Measurements from ENCODE around the gene PICALM.

Gene PICALM

GRCh38 chr11:85948884-85949283 lies 120.0 kb downstream of the PICALM start:
- no peak for TF ChIP-seq CTCF (IDR thresholded peaks at IDR 0.05; ENCODE audit: unreplicated experiment in 3 of 3)
- no peak overlapping the region for H3K4me3 Mint-ChIP-seq
- peak overlapping the region in 1 of 3 experiments; percentile 77 for H3K27ac Mint-ChIP-seq
- H3K36me3 Mint-ChIP-seq (ENCODE audit: low read depth): peaks cover 23% of the 10 kb centered on the region
- H3K27me3 Mint-ChIP-seq (ENCODE audit: low read depth): no peaks in the 10 kb centered on the region
- H3K9me3 Mint-ChIP-seq: peaks cover 19% of the 10 kb centered on the region
- H3K4me1 Mint-ChIP-seq: peaks cover 10% of the 10 kb centered on the region

GRCh38 chr11:85947431-85948272 lies 121.2 kb downstream of the PICALM start:
- TF ChIP-seq CTCF (IDR thresholded peaks at IDR 0.05; ENCODE audit: unreplicated experiment in 3 of 3): no peak
- Mint-ChIP-seq H3K36me3 (ENCODE audit: low read depth) (peaks cover 12% of the 10 kb centered on the region), H3K9me3 (peaks cover 12% of the 10 kb centered on the region), H3K27ac (peak overlapping the region; percentile 19 to 77 (median 51)), H3K4me1 (peaks cover 10% of the 10 kb centered on the region), H3K4me3 (no peak overlapping the region), H3K27me3 (ENCODE audit: low read depth) (no peaks in the 10 kb centered on the region)

- Mint-ChIP-seq H3K27ac (no peak overlapping the region), H3K4me3 (no peak overlapping the region), H3K9me3 (peaks cover 12% of the 10 kb centered on the region), H3K4me1 (peaks cover 10% of the 10 kb centered on the region), H3K36me3 (ENCODE audit: low read depth) (peaks cover 7% of the 10 kb centered on the region), H3K27me3 (ENCODE audit: low read depth) (no peaks in the 10 kb centered on the region)
- no peak for TF ChIP-seq CTCF (IDR thresholded peaks at IDR 0.05; ENCODE audit: unreplicated experiment in 3 of 3)
Measured at GRCh38 chr11:85946221-85946620, 122.7 kb downstream of the PICALM start.

GRCh38 chr11:85945788-85946187 lies 123.1 kb downstream of the PICALM start:
- H3K9me3 Mint-ChIP-seq: peaks cover 12% of the 10 kb centered on the region
- no peak overlapping the region for H3K4me3 Mint-ChIP-seq
- H3K27me3 Mint-ChIP-seq (ENCODE audit: low read depth): no peaks in the 10 kb centered on the region
- peaks cover 7% of the 10 kb centered on the region for H3K36me3 Mint-ChIP-seq (ENCODE audit: low read depth)
- H3K4me1 Mint-ChIP-seq: peaks cover 10% of the 10 kb centered on the region
- no peak for TF ChIP-seq CTCF (IDR thresholded peaks at IDR 0.05; ENCODE audit: unreplicated experiment in 3 of 3)
- H3K27ac Mint-ChIP-seq: no peak overlapping the region

- Mint-ChIP-seq H3K4me1 (peaks cover 10% of the 10 kb centered on the region), H3K27ac (no peak overlapping the region), H3K36me3 (ENCODE audit: low read depth) (peaks cover 7% of the 10 kb centered on the region), H3K4me3 (no peak overlapping the region), H3K27me3 (ENCODE audit: low read depth) (no peaks in the 10 kb centered on the region), H3K9me3 (peaks cover 12% of the 10 kb centered on the region)
- TF ChIP-seq CTCF (IDR thresholded peaks at IDR 0.05; ENCODE audit: unreplicated experiment in 3 of 3): no peak
Measured at GRCh38 chr11:85945296-85945695, 123.6 kb downstream of the PICALM start.
